Activated CD4-positive, alpha-beta T cell treated with anti-CD3 and anti-CD28 coated beads, Interleukin-2, amount 50 U/mL, for 16 hours (primary cell): ENCODE data around the gene APOB.
"Not testable (repeated sequence)": the region's sequence is repeated elsewhere in the genome, so short reads cannot be mapped to it uniquely, and the experiment has no call there.

Experiments used
- DNase-seq: peaks from one replicate; pipeline ENCODE4 v3.0.0-alpha.2; 2020

Gene APOB

GRCh38 chr2:21032338-21033236, 11.3 kb downstream of the APOB start:
- no peak for DNase-seq

DNA sequence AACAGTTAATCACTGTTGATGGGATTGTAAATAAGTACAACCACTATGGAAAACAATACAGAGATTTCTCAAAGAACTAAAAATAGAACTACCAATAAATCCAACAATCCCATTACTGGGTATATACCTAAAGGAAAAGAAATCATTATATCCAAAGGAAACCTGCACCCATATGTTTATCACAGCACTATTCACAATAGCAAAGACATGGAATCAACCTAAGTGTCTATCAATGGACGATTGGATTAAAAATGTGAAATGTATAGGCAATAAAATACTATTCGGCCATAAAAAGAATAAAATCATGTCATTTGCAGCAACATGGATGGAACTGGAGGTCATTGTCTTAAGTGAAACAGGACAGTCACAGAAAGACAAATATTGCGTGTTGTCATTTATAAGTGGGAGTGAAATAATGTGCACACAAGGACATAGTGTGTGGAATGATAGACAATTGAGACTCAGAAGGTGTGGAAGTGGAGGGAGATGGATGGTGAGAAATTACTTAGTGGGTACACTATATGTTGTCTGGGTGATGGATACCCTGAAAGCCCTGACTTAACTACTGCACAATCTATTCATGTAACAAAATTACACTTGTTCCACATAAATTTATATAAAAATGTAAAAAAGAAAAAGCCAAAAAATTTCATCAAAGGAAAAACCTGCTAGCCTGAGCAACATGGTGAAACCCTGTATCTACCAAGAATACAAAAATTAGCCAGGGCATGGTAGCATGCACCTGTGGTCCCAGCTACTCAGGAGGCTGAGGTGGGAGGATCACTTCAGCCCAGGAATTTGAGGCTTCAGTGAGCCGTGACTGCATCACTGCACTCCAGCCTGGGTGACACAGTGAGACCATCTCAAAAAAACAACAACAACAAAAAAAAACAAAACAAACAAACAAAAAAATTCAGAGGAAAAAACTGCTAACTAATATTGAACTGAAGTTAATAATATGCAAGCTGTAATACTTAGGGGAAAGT, 12.6 kb downstream of the APOB start:
- DNase-seq = no peak

GRCh38 chr2:21029519-21029918, 14.4 kb downstream of the APOB start:
- no peak for DNase-seq

- not testable (repeated sequence) for DNase-seq
These were observed 14.9 kb downstream of the APOB start for GRCh38 chr2:21028951-21029350.

DNA sequence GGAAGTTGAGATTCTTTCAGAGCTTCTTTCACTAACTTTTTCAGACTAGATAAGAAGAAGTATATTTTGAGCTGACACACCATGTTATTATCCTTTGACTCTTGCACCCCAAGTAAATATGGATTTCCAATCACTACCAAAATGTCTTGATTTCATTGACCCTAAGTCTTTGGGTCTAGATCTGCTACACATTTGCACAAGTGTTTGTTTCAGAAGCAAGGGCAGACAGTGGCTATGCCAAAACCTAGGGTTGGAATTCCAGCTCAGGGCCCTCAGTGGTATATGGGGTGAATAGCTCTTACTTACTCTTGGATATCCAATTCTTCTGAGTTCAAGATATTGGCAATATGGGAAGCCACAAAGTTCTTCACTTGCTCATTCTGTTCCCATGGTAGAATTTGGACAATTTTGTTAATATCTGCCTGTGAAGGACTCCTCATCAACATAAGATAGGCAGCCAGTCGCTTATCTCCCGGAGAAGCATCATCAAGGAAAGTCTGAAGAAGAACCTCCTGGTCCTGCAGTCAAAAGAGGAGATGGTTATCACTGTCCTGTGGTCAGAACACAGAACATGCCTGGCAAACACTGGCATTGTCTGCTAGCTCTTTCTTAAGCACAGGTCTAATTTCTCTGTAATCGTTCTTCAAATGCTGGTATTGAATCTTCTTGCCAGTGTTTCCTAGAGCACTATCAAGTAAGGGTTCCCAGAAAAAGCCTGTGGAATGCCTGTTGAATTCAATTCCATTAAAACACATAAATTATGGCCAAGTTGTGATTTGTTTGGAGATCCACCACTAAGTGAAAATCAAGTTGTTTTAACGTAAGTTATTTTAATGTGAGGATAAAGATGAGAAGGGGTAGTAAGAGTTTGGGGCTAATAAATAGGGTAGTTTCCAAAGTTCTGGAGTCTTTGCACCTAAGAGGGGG, 15.6 kb downstream of the APOB start:
- DNase-seq = no peak

- DNase-seq = no peak
These were observed 17.2 kb downstream of the APOB start for GRCh38 chr2:21026479-21027282.

DNA sequence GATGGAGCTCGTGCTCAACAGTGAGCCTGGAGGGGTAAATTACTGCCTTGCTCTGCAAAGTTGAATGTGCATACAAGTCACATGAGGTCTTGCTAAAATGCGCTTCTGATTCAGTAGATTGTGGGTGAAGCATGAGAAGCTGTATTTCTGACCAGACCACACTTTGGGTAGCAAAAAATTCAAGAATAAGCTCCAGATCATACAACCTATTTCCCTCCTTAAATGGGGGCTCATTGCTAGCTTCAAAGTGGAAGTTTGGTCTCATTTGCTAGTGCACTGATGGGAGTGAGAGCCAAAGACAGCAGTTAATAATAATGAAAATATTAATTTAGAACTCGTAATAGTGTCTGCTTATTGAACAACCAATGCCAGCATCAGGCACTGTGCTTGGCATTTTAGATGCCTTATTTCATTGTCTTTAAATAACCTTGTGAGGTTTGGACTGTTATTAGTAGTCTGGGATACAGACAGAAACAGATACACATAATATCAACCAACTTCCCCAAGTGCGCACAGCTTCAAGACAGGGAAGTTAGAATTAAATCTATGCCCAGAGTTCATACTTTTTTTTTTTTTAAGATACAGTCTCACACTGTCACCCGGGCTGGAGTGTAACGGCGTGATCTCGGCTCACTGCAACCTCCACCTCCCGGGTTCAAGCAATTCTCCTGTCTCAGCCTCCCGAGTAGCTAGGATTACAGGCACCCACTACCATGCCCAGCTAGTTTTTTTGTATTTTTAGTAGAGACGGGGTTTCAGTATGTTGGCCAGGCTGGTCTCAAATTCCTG, 18.0 kb downstream of the APOB start:
- no peak for DNase-seq

DNA sequence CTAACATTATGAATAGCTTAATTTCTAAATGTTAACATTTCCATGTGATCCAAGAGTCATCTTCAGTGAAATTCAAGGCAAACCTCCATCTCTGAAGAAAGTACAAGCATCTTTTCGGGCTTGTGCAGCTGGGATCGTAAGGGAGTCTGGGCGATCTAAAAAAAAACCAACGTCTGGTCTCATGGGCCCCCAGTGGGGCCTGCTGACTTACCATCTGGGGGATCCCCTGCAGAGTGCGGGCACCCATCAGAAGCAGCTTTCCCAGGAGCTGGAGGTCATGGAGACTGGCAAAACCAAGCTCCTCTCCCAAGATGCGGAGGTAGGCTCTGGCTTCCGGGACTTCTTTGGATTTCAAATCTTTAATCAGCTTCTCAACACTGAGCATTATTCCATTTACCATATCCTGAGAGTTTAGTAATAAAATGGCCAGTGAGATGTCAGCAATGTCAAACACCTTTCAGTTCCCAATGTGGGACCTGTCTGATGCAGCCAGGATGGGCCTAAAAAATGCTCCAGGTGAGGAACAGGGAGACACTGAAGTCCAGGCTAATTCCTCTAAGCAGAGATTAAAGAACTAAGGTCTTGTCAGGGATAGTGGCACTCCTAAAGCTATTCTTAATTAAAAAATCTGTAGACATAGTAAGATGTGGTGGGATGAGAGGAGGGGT, 19.0 kb downstream of the APOB start:
- DNase-seq = no peak

DNA sequence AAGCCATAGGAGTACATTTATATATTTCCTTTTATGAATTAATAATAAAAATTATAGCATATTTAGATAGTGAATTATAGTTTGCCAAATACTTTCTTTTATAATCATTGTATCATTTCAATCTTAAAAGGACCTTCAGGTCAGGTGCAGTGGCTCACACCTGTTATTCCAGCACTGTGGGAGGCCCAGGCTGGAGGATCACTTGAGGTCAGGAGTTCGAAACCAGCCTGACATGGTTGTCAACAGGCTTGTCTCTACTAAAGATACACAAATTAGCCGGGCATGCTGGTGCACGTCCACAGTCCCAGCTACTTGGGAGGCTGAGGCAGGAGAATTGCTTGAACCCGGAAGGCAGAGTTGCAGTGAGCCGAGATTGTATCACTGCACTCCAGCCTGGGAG, 19.7 kb downstream of the APOB start:
- DNase-seq = no peak

GRCh38 chr2:21023419-21024181, 20.3 kb downstream of the APOB start:
- no peak for DNase-seq

DNA sequence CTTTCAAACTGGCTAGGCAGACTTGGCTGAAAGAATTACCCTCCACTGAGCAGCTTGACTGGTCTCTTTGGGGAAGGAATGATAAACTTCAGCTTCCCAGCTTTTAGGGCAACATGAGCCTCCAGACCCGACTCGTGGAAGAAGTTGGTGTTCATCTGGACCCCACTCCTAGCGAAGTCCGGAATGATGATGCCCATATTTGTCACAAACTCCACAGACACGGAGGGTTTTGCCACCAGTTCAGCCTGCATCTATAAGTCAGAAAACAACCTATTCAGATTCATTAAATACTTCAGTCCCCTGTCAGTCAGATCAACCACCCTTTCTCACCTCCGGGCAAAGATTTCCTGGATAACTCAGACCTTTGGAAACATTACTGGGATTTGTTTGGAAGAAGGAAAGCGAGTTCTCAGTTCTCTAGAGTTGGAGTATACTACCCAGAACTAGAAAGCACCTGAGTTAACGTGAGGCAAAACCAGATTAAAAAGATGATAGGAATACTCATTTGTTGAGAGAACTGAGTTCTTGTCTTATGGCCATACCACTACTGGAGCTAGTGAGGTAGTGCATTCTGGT, 21.0 kb downstream of the APOB start:
- DNase-seq = no peak

GRCh38 chr2:21021430-21021829, 22.4 kb downstream of the APOB start:
- DNase-seq = no peak

- no peak for DNase-seq
These were observed 23.1 kb downstream of the APOB start for GRCh38 chr2:21020668-21021288.

GRCh38 chr2:21020031-21020667, 23.7 kb downstream of the APOB start:
- no peak for DNase-seq

GRCh38 chr2:21019678-21020021, 24.2 kb downstream of the APOB start:
- DNase-seq = no peak

GRCh38 chr2:21019000-21019677, 24.7 kb downstream of the APOB start:
- DNase-seq = no peak

- no peak for DNase-seq
These were observed 25.6 kb downstream of the APOB start for GRCh38 chr2:21018290-21018689.
